ENCODE results near the gene SYNE2. TPM values are rescaled to one million over a fixed set of nuclear protein-coding genes. Genes with fewer than 3 reads are reported as not detected.
"Not testable (repeated sequence)": the region's sequence is repeated elsewhere in the genome, so short reads cannot be mapped to it uniquely, and the experiment has no call there.

Gene SYNE2
- total RNA-seq, 1 donor from 2014 or later, result 85.7 TPM

DNA sequence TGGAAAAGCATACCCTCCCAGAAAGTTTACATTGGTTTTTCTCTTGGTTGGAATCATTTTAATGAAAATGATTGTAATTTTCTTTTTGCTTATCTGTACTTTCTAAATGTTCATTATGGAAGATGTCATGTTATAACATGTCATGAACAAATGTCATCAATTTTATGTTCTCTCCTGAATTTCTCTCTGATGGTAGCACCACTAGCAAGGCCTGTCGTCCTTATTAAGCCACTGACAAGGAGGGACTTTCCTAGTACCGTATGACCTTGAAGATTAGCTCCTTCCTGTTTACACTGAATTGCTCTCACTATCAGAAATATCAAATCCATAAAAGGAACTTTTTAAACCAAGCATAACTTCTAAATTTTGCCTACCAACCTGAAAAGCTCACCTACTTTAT is 342.4 kb downstream of the SYNE2 start:
- no peak for DNase-seq (ENCODE audit: low spot score)

DNA sequence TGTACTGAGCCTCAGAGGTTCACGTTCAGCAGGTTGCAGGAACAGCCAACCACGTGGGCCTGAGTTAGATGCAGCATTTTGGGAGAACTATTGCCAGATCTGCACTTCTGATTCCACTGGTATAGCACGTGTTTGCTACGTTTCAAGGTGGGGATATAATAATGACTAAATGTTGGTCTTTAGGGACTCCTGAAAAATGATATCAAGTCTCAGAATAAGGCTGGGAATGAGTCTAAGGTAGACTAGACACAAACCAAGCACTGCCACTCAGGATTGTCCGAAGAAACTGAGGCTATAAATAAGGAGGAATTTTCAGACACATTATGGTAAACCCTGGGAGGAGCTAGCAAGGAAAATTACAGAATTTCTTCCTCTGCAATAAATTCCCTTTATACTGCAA is 343.3 kb downstream of the SYNE2 start:
- DNase-seq (ENCODE audit: low spot score), result no peak

DNA sequence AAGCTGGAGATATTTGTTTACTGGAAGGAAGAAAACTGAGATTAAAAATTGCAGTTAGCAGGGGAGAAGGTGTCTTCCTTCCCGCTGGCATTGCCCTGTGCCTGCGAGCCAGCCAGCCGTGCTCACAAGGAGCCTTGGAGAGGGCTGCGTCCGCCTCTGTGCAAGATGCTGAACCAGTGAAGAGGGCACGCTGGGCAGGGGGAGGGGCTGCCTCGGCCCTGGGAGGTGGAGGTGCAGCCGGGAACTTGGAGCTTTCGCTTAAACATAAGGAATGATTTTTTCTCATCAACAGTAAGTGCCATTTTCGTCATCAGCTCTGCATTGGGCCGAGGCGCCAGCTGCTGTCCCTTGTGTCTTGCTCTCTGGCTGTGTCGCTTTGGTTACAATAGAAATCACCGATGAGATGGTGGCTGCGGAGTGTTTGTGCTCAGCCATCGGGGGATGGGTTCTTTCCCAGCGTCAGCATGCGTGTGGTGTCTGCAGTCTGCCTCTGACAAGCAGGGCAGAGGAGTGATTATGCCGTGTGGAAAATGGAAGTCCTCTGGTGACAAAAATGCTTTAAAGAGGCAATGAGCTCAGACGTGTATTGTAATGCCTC is 344.1 kb downstream of the SYNE2 start:
- DNase-seq (ENCODE audit: low spot score), result no peak

DNA sequence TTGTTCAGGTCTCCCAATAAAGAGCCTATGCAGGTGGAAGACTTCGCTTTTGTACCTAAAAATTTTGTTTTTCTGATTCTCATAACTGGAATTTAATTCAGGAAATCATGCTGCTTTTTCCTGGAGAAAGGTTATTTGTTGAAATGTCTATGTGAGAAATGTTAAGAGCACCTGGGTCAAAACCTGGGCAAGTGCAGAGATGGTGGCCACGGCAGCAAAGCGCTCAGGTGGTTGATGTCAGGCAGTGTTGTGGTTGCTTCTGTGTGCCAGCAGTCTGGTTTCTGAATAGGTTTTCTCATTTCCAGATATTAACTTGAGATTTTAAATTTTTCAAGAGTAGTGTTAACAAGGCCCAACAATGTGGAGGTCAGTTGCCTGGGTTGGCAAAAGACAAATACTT is 345.2 kb downstream of the SYNE2 start:
- DNase-seq (ENCODE audit: low spot score), result no peak

DNA sequence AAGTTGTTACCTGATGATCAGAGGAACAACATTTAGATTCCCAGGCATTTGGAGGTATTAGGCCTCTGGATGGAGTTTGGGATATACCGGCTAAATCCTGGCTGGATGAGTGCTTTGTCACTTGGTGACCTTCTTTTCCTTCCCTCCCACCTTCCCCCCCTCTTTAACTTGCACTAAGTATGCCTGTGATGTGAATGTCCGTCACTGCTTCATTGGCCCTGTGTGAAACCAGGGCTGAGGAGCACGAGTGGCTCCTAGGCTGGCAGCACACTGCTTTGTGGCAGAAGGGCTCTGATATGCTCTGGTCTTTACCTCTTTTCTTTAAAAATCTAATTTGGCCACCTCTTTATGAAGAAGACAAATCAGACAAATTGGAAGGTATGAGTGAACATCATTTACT is 345.7 kb downstream of the SYNE2 start:
- DNase-seq (ENCODE audit: low spot score), result no peak

DNA sequence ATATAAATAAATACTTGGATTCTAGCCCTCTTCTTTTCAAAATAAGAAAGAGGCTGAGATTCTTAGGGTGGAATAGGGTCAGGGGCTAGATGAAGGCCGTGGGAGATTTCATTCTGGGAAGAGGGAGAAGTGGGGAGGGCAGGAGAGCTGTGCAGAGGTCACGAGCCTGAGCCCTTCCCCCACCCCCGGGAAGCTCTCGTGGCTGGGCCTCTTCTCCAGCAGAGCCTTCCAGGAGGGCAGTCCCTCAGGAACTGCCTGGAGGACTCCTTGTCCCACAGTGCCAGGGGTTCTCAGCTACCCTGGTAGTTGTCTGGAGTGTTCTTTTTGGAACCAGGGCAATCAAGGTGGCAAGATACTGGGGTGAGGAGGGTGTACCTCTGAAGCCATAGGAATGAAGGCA is 347.4 kb downstream of the SYNE2 start:
- DNase-seq (ENCODE audit: low spot score), result no peak

DNA sequence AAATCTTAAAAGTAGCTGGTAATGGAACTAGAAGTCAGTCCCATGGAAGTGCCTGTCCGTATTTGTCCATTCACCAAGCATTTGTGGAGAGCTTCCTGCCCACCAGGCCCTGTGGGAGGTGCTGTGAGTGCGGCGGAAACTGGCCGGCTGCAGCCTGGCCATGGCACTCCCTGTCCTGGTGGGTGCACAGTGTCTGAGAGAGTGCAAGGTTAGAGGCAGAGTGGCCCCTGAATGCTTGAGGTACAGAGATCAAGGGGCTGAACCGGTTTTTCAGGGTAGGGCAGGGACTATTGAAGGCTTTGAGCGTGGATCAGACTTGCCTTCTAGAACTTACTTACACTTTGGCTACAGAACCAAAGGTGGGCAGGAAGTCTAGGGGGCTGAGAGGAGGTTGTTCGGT is 348.5 kb downstream of the SYNE2 start:
- no peak for DNase-seq (ENCODE audit: low spot score)

DNA sequence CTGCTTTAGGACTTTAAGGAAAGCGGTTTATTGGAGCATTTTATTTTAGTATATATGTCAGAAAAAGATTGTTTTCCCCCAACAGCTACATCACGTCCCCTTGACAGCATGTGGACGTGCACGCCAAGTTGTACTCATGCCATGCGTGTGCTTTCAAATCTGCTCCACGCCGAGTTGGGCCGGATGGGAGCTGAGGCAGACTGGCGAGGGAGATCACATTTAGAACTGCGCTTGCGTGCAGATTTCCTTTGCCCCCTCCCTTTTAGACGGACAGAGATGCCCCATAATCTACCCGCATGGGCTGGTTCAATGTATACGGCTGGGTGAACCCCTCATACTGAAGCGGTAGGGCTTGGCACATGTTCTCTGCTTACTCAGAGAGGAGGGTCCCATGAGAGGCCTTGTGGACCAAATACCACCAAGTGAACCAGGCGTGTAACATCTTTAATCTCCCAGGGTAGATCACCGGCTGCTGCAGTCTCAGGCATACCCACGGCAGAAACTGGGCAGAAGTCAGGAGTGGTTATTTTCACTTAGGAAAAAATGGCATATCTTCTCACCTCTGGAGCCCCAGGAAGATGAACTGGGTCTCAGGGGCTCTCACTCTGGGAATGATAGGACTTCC is 349.2 kb downstream of the SYNE2 start:
- no peak for DNase-seq (ENCODE audit: low spot score)

DNA sequence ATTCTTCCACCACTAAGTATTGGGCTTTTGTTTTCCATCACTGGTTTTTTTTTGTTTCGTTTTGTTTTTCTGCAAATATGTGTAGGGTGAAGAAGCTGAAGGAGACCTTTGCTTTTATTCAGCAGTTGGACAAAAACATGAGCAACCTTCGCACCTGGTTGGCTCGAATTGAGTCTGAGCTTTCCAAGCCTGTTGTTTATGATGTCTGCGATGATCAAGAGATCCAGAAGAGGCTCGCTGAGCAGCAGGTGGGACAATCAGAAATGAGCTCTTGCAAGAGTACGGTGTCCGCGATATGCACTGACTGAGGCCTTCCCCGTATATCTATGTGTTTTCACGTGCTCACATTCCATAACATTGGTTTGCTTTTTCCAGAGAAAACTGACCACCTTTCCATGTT is 349.9 kb downstream of the SYNE2 start:
- no peak for DNase-seq (ENCODE audit: low spot score)

DNA sequence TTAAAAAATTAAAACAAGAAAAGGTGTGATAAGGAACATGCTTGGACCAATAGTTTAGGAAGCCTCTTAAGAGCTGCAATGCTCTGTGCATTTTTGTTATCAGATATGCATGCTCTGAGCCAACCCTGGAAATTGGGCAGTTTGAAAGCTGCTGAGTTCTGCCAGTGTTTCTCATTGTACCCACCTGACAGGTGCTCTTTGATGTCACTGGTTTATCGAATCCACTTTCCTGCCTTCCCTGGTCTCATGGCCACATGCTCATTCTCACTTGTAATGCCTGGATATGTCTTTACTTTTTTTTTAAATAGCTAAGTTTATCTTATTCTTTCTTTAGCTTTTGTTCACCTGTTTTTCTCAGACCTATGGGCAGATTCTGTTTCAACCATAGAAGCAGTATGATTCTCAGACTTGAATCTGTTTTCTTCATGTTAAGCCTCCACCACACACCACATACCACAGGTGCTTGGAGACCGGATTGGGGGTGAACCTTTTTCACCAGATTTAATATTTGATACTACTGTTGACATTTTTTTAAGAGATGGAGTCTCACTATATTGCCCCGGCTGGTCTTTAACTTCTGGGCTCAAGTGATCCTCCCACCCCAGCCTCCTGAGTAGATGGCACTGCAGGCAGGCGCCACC is 350.7 kb downstream of the SYNE2 start:
- DNase-seq (ENCODE audit: low spot score), result no peak

DNA sequence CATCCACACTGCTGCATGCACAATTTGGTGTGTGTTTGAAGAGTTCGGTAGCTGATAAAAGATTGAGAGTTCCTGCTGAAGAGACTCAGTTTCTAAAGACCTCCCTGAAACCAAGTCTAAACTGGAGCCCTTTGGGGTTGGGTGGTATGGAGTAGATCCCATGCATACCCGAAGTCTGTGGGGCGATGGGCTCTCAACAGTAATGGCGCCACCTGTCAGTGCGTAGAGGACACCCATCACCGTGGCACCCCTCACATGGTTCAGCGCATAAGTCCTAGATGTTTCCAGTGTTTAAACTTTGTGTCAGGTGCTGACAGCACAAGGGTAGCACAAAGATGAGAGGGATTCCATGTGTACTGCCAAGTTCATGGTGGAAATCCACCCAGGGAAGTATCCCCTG is 355.5 kb downstream of the SYNE2 start:
- no peak for DNase-seq (ENCODE audit: low spot score)

DNA sequence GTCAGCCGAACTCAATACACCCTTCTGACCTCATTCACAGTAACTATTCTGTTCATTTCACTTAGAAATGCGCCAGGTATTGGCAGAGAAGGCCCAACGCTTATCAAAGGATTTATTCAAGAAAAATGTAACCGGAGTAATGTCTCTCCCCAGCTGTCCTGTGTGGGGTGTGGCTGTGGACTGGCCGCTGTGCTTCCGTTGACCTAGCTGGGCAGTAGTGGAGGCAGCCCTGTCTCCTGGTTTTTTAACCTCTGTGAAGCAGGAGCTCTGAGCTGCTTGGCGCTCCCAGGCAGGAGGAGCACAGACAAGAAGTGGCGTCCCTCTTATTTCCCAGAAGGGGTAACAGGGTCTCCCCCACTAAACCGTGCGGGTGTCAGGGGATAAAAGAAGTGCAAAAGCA is 356.2 kb downstream of the SYNE2 start:
- no peak for DNase-seq (ENCODE audit: low spot score)

DNA sequence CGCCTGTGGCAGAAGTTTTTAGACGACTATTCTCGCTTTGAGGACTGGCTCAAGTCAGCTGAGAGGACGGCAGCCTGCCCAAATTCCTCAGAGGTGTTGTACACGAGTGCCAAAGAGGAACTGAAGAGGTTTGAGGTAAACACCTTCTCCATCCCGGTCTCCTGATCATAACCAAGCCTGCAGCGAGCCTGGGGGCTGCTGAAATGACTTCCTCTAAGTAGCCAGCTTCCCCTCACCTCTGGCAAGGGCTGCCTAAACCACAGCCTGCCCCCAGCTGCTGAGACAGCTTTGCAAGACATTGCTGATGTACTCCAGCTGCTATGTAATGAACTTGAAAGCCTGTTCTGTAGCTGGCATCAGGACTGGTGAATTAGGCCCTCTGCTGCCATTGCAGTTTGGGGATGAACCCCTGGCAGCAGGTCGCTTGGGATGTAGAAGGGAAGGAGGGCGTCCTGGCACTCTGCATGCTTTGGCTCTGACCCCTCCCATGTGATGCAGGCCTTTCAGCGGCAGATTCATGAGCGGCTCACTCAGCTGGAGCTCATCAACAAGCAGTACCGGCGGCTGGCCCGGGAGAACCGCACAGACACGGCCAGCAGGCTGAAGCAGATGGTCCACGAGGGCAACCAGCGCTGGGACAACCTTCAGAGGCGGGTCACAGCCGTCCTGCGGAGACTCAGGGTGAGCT is 356.8 kb downstream of the SYNE2 start:
- peak; percentile 40 for DNase-seq (ENCODE audit: low spot score)

DNA sequence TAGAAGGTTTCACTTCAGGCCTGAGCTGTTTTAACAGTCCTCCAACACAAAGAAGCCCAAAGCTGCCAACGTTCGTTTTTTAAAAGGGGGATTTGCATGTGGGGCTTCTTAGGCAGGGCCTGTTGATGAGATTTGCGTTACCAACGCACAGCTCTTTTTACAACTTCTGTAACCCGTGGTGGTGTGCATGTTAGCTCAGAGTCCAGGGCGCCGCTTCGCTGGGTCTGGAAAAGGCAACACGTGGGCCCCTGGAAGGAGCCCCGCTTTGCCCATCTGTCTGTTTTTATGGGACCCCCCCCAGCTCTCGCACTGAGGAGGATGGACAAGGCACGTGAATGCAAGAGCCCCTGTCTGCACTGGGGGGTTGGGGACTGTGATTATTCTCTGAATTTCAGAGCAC is 357.4 kb downstream of the SYNE2 start:
- DNase-seq (ENCODE audit: low spot score), result no peak

DNA sequence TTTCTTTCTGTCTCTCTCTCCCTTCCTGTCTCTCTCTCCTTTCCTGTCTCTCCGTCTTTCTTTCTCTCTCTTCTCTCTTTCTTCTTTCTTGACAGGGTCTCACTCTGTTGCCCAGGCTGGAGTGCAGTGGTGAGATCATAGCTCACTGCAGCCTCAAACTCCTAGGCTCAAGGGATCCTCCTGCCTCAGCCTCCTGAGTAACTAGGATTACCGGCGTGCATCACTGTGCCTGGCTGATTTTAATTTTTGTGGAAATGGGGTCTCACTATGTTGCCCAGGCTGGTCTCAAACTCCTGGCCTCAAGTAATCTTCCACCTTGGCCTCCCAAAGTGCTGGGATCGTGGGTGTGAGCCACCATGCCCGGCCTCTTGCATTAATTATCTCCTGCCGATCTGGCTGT is 358.1 kb downstream of the SYNE2 start:
- DNase-seq (ENCODE audit: low spot score), result not testable (repeated sequence)

DNA sequence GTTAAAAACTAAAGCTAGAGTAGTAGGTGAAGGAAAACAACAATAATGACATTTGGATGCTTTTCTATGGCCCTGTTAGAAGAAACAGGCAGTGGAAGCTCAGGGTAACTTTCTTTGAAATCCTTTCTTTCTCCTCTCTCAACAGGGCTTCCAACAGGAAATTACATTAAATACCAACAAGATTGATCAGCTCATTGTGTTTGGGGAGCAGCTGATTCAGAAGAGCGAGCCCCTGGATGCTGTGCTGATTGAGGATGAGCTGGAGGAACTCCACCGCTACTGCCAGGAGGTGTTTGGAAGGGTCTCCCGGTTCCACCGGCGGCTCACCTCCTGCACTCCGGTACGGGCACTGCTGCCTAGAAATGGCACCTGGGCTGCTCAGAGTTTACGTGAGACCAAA is 359.9 kb downstream of the SYNE2 start:
- no peak for DNase-seq (ENCODE audit: low spot score)

DNA sequence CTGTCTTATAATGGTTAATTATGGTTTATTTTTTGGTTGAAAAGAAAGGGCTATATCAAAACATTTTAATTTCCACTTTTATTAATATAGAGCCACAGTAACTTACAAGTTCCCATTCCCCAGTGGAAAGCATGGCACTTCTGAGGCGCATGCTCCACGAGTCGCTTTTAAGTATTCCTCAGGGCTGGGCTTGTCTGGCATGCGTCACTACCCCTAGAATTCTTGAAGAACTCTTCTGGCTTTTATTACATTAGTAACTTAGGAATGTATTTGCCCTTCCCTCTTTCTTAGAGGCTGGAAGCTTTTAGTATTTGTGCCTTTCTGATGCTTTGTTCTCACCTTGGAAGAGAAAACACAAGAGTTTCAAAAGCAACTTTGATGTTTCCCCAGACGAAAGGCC is 360.3 kb downstream of the SYNE2 start:
- no peak for DNase-seq (ENCODE audit: low spot score)

DNA sequence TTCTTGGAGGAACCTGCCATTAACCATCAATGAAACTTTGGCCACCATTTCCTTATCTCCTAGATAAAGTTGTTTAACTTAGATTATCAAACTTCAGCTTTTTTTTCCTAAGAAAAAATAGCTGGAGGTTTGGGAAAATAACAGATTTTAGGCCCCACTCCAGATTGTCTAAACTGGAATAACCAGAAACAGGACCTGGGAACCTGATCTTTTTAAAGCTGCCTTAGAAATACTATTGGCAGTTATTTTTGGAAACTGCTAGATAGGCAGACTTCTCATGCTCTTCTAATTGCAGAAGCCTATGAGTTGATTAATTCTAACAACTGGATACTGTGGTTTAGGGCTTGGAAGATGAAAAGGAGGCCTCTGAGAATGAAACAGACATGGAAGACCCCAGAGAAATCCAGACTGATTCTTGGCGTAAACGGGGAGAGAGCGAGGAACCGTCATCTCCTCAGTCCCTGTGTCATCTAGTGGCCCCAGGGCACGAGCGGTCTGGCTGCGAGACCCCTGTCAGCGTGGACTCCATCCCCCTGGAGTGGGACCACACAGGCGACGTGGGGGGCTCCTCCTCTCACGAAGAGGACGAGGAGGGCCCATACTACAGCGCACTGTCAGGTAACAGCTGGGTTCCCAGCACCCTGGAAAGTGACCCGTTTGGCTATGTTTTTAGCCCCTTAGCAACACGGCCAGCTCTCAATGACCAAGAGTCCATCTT is 361.2 kb downstream of the SYNE2 start:
- no peak for DNase-seq (ENCODE audit: low spot score)

DNA sequence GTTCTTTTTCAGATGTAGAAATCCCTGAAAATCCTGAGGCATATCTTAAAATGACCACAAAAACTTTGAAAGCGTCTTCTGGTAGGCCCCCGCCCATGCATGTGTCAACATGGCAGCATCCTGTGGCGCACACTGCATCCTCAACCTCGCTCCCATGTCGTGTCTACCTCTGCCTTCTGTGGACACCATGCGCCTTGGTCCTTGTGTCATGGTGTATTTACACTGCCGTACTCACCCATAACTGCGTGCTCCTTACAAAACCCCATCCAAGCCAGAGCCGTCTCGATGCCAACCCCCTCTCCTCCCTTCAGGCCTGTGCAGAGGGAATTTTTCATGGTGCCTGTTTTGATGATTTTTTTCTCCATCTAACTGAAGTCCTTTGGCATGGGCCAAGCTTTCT is 362.5 kb downstream of the SYNE2 start:
- no peak for DNase-seq (ENCODE audit: low spot score)

DNA sequence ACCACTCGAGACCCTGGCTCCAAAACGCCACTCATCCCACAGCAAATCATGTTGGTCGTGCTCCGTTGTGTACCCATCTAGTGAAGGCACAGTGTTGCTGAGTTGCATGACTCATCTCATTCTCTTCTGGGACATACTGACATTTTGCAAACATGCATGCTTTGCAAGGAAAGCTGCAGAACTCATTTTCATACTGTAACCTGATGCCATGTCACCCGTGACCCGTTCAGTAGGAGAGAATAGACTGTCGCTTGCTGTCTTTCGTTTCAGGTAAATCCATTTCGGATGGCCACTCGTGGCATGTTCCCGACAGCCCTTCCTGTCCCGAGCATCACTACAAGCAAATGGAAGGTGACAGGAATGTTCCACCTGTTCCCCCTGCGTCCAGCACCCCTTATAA is 363.2 kb downstream of the SYNE2 start:
- DNase-seq (ENCODE audit: low spot score), result no peak

DNA sequence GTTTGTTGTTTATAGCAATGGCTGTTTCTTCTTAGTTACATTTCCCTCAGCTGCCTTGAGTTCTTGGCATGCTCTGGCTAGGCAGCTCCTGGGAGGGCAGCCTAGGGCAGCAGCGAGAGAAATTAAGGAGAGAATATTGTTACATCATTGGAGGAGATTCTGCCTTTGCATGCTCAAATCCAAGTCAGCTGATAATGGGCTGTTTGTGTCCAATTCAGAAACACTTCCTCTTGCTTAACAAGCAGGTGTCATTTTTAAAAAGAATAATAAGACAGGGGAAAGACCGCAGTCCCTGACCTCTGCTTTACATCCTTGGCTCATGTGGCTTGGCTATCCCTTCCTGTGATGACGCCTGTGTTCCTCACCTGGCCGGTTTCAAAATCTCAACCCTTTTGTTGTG is 364.5 kb downstream of the SYNE2 start:
- no peak for DNase-seq (ENCODE audit: low spot score)

DNA sequence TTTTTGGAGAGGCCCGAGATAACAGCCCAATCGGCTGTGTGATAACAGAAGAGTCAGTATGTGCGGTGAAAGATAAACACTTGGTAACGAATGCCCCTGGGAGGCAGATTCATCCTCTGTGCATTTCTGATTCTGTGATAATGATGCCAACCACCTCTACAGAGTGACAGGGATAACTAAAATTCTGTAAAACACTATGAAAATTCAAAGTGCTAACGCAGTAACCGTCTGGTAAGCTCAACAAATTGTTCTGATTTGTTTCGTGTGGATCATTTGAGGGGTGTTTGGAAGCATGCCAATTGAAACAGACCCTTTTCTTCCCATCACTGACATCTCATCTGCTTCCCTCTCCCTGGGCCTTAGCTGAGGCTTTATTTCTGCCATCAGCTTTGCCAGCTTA is 365.0 kb downstream of the SYNE2 start:
- no peak for DNase-seq (ENCODE audit: low spot score)
